AG09309 (cell line): ENCODE measurements around the gene CLDN5.

Experiments
- DNase-seq: peaks from one replicate; pipeline ENCODE4 v3.0.0-alpha.2; 2010; ENCODE audit warnings: low read depth
- H3K4me3 ChIP-seq: 2 replicates; pipeline ENCODE4 v1.5.1; 2011; ENCODE audit warnings: mild to moderate bottlenecking, low read depth, low read length, moderate library complexity; ENCODE audit not compliant: control insufficient read depth
- CTCF ChIP-seq: IDR thresholded peaks from 2 replicates; pipeline ENCODE4 v1.5.1; 2011; ENCODE audit warnings: mild to moderate bottlenecking, low read depth, low read length, inconsistent platforms; ENCODE audit not compliant: insufficient read depth, control insufficient read depth; ENCODE audit errors: missing control alignments

The CLDN5 gene

GRCh38 chr22:19525116-19525660 is 978 bp upstream of the CLDN5 start:
- DNase-seq, result no peak

GRCh38 chr22:19523240-19524169 is 705 bp downstream of the CLDN5 start:
- no peak for DNase-seq
- H3K4me3 ChIP-seq, result peak overlapping the region; percentile 40
- TF ChIP-seq CTCF, result no peak

More at GRCh38 chr22:19525116-19525660, 978 bp upstream of the CLDN5 start:
- TF ChIP-seq CTCF, result no peak
- no peak overlapping the region for H3K4me3 ChIP-seq

DNA sequence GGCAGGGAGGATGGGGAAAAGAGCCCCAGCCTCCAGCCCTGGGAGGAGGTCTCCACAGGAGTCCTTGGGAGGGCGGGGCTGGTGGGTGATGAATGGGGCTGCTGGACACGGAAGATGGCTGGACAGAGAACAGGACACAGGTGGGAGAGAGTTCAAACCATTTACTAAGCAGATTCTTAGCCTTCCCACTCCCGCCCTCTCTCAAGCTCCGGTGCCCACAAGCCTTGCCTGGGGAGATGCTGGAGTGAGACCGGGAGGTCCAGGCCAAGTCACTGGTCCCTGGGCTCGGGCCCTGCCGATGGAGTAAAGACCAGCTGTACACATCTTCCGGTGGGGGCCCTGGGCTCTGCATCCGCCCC is 1.4 kb downstream of the CLDN5 start:
- no peak overlapping the region for H3K4me3 ChIP-seq
- TF ChIP-seq CTCF, result no peak
- DNase-seq, result no peak

- TF ChIP-seq CTCF, result no peak
- DNase-seq, result no peak
- no peak overlapping the region for H3K4me3 ChIP-seq
Observed at GRCh38 chr22:19522190-19522880, 1.9 kb downstream of the CLDN5 start.

DNA sequence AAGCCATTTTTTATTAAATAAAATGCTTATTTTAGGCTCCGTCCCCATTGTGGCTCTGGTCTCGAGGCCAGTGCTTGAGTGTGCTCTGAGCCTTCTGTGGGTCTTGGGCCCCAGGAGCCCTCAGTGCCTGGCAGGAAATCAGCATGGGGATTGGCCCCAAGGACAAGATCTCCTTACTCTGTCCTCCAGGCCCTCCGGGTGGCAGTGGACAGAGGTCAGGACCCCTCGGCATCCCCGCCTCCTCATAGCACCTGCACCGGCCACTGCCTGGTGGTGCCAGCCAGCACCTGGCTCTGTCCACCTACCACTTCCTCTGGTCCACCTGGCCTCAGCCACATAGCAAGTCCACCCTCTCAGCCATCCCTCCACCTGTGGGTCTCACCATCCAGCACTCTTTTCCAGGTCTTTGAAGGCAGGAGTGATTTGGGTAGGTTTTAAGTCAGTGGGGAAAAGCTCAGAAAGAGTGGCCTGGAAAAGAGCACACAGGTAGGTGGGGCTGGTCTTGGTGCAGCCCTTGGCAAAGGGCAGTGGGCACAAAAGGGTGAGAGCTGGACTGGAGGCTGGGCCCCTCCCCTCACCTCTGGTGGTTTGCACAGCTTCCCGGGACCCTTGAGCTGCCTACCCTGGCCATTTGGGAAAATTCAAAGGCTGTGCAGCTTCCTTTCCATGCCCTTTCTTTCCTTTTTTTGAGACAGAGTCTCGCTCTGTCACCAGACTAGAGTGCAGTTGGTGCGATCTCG is 3.5 kb downstream of the CLDN5 start:
- H3K4me3 ChIP-seq, result no peak overlapping the region
- DNase-seq, result no peak
- no peak for TF ChIP-seq CTCF

DNA sequence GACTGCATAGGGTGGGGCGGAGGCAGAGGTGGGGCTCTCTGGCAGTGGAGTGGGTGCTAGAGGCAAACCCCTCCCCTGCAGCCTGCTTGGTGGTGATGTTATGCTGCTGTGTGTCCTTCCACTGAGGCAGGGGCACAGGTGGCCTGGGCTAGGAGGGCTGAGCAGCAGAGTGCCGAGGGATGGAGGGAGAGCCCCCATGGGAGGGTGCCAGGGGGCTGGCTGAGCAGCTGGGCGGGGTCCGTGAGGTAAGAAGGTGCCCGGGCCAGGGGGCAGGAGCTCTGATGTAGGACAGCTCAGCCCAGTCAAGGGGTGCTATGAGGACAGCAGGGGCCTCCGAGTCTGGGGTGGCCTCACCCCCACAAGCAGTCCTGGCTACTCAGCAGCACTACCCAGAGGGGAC is 4.2 kb downstream of the CLDN5 start:
- no peak for DNase-seq
- no peak for TF ChIP-seq CTCF
- H3K4me3 ChIP-seq, result no peak overlapping the region
